CD14-positive monocyte (primary cell): ENCODE data around the gene SCCPDH. TPM values are rescaled to one million over a fixed set of nuclear protein-coding genes. Genes with fewer than 3 reads are reported as not detected.

Experiments used
- DNase-seq, 3 donors: peaks; one replicate each; pipeline ENCODE4 v3.0.0-alpha.2; 2011 to 2022
- H2AFZ ChIP-seq: 2 replicates; pipeline ENCODE4 v1.6.0; 2012; ENCODE audit warnings: mild to moderate bottlenecking, low read depth, low read length, inconsistent platforms; ENCODE audit not compliant: insufficient read depth, poor library complexity, severe bottlenecking
- H3K27ac ChIP-seq, 2 donors: 1 replicate in 1 of 2; 2 replicates in 1 of 2; pipeline ENCODE4 v1.5.1; 2012 to 2013; ENCODE audit warnings: low read length in 2 of 2, control low read depth in 1 of 2, inconsistent platforms in 1 of 2, low read depth in 1 of 2, mild to moderate bottlenecking in 1 of 2
- H3K27me3 ChIP-seq, 2 donors: one replicate each; pipeline versions ENCODE4 v1.6.0 to v1.6.1; 2011 to 2013; ENCODE audit warnings: low read length in 2 of 2; ENCODE audit not compliant: control insufficient read depth in 2 of 2, insufficient read depth in 2 of 2
- H3K36me3 ChIP-seq, 2 donors: replicated peaks in 1 of 2; 1 replicate in 1 of 2; 2 replicates in 1 of 2; pipeline versions ENCODE4 v1.5.1 to v1.6.1; 2012 to 2013; ENCODE audit warnings: low read length in 2 of 2, control low read depth in 1 of 2, inconsistent platforms in 1 of 2, mild to moderate bottlenecking in 1 of 2; ENCODE audit not compliant: insufficient read depth in 2 of 2, control insufficient read depth in 1 of 2
- H3K4me1 ChIP-seq, 2 donors: 1 replicate in 1 of 2; 2 replicates in 1 of 2; pipeline versions ENCODE4 v1.5.1 to v1.6.1; 2012 to 2013; ENCODE audit warnings: low read length in 2 of 2, control low read depth in 1 of 2, inconsistent platforms in 1 of 2, mild to moderate bottlenecking in 1 of 2, moderate library complexity in 1 of 2; ENCODE audit not compliant: insufficient read depth in 2 of 2, control insufficient read depth in 1 of 2
- H3K4me2 ChIP-seq: replicated peaks from 2 replicates; pipeline ENCODE3; 2012; ENCODE audit warnings: low read length, moderate library complexity, mild to moderate bottlenecking; ENCODE audit not compliant: poor library complexity, severe bottlenecking; ENCODE audit errors: extremely low read depth
- H3K4me3 ChIP-seq, 3 experiments: fragments of 200-600 bp in 1 of 3; sonication (generic) in 1 of 3; replicated peaks in 1 of 3; 1 replicate in 2 of 3; 2 replicates in 1 of 3; pipeline ENCODE4 v1.5.1; 2011 to 2013; ENCODE audit warnings: low read length in 3 of 3, mild to moderate bottlenecking in 3 of 3, control low read depth in 2 of 3, low read depth in 2 of 3, inconsistent platforms in 1 of 3, moderate library complexity in 1 of 3
- H3K79me2 ChIP-seq: 2 replicates; pipeline ENCODE4 v1.6.0; 2012; ENCODE audit warnings: mild to moderate bottlenecking, control low read depth, inconsistent platforms, low read length, moderate library complexity; ENCODE audit not compliant: insufficient read depth
- H3K9ac ChIP-seq: 2 replicates; pipeline ENCODE4 v1.6.0; 2017; ENCODE audit warnings: low read length, mild to moderate bottlenecking; ENCODE audit not compliant: insufficient read depth, poor library complexity, severe bottlenecking
- H3K9me3 ChIP-seq, 2 donors: replicated peaks in 1 of 2; 1 replicate in 1 of 2; 2 replicates in 1 of 2; pipeline versions ENCODE4 v1.5.1 to v1.6.1; 2012 to 2013; ENCODE audit warnings: low read length in 2 of 2, control low read depth in 1 of 2; ENCODE audit not compliant: control insufficient read depth in 1 of 2, insufficient read depth in 1 of 2
- H4K20me1 ChIP-seq: 2 replicates; pipeline ENCODE4 v1.6.0; 2012; ENCODE audit warnings: mild to moderate bottlenecking, low read length, control low read depth, moderate library complexity; ENCODE audit not compliant: insufficient read depth
- H3K27ac Mint-ChIP-seq, 7 donors: one replicate each; pipeline ENCODE4 v1.8.0; 2020; ENCODE audit warnings: mild to moderate bottlenecking in 7 of 7, mixed read lengths in 7 of 7, moderate library complexity in 6 of 7, inconsistent platforms in 2 of 7
- H3K27me3 Mint-ChIP-seq, 3 donors: one replicate each; pipeline ENCODE4 v1.8.0; 2021 to 2022; ENCODE audit warnings: low read depth in 3 of 3, mild to moderate bottlenecking in 3 of 3, mixed read lengths in 3 of 3, moderate library complexity in 3 of 3, inconsistent platforms in 1 of 3
- H3K36me3 Mint-ChIP-seq, 2 donors: one replicate each; pipeline ENCODE4 v1.8.0; 2020; ENCODE audit warnings: mixed read lengths in 2 of 2, inconsistent platforms in 1 of 2, mild to moderate bottlenecking in 1 of 2
- H3K4me1 Mint-ChIP-seq: one replicate; pipeline ENCODE4 v1.8.0; 2020; ENCODE audit warnings: mild to moderate bottlenecking, mixed read lengths
- H3K4me3 Mint-ChIP-seq, 2 donors: one replicate each; pipeline ENCODE4 v1.8.0; 2020; ENCODE audit warnings: mild to moderate bottlenecking in 2 of 2, mixed read lengths in 2 of 2, moderate library complexity in 1 of 2
- H3K9me3 Mint-ChIP-seq, 7 donors: one replicate each; pipeline ENCODE4 v1.8.0; 2020 to 2022; ENCODE audit warnings: mixed read lengths in 7 of 7, mild to moderate bottlenecking in 6 of 7, moderate library complexity in 6 of 7, inconsistent platforms in 2 of 7
- WGBS: methylation state at CpG from one replicate; pipeline ENCODE4 v1.1.5; 2013; ENCODE audit warnings: missing lambda C conversion rate; ENCODE audit not compliant: insufficient coverage; 5-methylcytosine and 5-hydroxymethylcytosine counted together
- intact Hi-C, 2 donors: fragments of 100-400 bp; cut with micrococcal nuclease; formaldehyde crosslinking; loops; one replicate each; pipeline versions ENCODE4 v1.15.0 to v1.15.1; 2023
- polyA plus RNA-seq, 3 donors: library from polyadenylated mRNA; depleted of rRNA in 1 of 3; unstranded in 2 of 3; stranded (reverse) in 1 of 3; fragments of 300-500 nt in 2 of 3; fragments of >200 nt in 1 of 3; fragmentation: Illumina TruSeq in 2 of 3; gene quantifications; 1 replicate in 2 of 3; 2 replicates in 1 of 3; pipeline ENCODE4 v1.2.3, GENCODE V29; 2012 to 2021
- TF ChIP-seq, protein P1 (sequence below): fragments of 200-600 bp; IDR thresholded peaks from one replicate; pipeline ENCODE4 v1.8.0; 2022; ENCODE audit warnings: antibody characterized with exemption, mild to moderate bottlenecking

Gene SCCPDH
- polyA plus RNA-seq, 3 donors: 7.3 to 25.3 (median 22.7) TPM

DNA sequence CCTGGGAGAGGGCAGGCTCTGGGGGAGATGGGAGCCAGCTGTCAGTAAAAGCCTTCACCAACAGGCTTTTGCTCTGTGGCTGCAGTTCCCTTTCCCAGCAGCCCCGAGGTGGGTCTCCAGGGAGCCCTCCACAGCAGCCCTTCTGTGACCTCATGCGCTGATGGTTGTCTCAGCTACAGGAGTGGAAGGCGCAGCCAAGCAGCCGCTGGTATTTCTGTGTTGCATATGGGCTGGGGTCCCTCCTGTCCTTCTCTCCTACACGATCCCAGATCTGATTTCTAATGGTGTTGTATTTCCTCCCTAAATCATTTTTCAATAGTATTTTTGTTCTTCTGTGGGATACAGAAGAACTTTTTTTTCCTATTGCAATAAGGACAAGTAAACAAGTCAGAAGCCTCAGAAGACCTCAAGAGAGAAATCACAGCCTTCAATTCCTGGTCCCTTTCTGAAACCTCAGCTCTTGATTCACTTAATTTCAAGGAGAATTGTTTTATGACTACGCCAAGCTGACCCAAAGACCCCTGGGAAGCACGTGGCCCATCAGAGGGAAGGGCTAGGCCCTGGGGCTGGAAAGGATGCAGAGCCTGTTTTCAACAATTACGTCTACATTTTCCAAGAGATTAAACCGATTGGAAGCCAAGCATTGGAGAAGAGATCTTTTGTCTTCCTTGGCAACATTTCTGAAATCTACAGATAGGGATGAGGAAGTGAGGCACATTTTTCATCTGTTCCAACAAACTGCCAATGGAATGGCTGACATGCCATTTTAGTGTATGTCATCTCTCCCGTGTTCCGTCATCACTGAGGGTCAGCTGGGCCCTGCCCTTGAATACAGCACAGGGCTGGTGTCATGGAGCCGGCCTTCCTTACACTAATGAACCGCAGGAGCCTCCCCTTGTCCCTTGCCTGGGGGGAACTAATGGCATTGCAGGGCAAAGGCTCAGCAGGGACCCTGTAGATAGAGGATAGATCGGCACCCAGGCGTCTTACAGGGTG is 42.0 kb upstream of the SCCPDH start:
- Mint-ChIP-seq H3K4me1 (peaks cover 3% of the 10 kb centered on the region), H3K27me3 (peaks cover 0 to 3% (median 3%) of the 10 kb centered on the region in 3 donors), H3K9me3 (no peaks in the 10 kb centered on the region), H3K4me3 (no peak overlapping the region), H3K27ac (peak overlapping the region in 1 of 7 donors; percentile 35), H3K36me3 (no peaks in the 10 kb centered on the region)
- no peaks in the 10 kb centered on the region for H3K36me3 ChIP-seq
- H3K27ac ChIP-seq: no peak overlapping the region
- no peak overlapping the region for H3K4me3 ChIP-seq
- TF ChIP-seq, protein P1, sequence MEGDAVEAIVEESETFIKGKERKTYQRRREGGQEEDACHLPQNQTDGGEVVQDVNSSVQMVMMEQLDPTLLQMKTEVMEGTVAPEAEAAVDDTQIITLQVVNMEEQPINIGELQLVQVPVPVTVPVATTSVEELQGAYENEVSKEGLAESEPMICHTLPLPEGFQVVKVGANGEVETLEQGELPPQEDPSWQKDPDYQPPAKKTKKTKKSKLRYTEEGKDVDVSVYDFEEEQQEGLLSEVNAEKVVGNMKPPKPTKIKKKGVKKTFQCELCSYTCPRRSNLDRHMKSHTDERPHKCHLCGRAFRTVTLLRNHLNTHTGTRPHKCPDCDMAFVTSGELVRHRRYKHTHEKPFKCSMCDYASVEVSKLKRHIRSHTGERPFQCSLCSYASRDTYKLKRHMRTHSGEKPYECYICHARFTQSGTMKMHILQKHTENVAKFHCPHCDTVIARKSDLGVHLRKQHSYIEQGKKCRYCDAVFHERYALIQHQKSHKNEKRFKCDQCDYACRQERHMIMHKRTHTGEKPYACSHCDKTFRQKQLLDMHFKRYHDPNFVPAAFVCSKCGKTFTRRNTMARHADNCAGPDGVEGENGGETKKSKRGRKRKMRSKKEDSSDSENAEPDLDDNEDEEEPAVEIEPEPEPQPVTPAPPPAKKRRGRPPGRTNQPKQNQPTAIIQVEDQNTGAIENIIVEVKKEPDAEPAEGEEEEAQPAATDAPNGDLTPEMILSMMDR: no peak
- H3K79me2 ChIP-seq: no peaks in the 10 kb centered on the region
- intact Hi-C loops: loop anchor here in 1 of 2 donors (10.0 kb wide), 1 partner anchor 177 kb away; the partner anchor contains the start of gene SMYD3
- H3K27me3 ChIP-seq: no peaks in the 10 kb centered on the region
- H2AFZ ChIP-seq: no peak overlapping the region
- H3K4me1 ChIP-seq: no peaks in the 10 kb centered on the region
- no peak overlapping the region for H3K4me2 ChIP-seq
- H4K20me1 ChIP-seq: no peaks in the 10 kb centered on the region
- WGBS: 95% methylated on average over 8 of the region's 15 CpGs
- H3K9ac ChIP-seq: no peak overlapping the region
- DNase-seq: no peak
- no peaks in the 10 kb centered on the region for H3K9me3 ChIP-seq

DNA sequence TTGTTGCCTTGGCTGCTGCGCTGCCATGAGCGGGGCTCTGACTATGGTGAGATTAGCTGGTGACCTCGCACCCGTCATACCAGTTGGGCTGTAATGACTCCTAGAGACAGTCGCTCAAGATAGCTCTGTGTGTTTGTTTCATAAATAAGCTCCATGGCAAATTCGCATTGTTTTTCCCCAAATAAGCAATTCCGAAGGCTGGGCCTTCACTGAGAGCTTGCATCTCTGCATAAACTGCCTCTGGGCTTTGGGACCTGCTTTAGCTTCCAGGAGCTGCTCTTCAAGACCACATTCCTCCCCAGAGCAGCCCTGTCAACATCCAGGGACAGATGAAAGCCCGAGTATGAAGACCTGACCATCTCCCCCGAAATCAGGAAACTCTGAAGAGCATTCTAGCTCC is 40.7 kb upstream of the SCCPDH start:
- no peak overlapping the region for H3K27ac ChIP-seq
- H3K4me1 Mint-ChIP-seq: no peaks in the 10 kb centered on the region
- TF ChIP-seq, protein P1: no peak
- WGBS: 98% methylated on average over 9 of the region's 9 CpGs
- intact Hi-C loops: loop anchor here in 1 of 2 donors (10.0 kb wide), 1 partner anchor 179 kb away; the partner anchor contains the start of gene SMYD3
- no peaks in the 10 kb centered on the region for H3K79me2 ChIP-seq
- no peaks in the 10 kb centered on the region for H4K20me1 ChIP-seq
- no peaks in the 10 kb centered on the region for H3K4me1 ChIP-seq
- H3K27me3 Mint-ChIP-seq: peaks cover 0 to 5% (median 3%) of the 10 kb centered on the region in 3 donors
- H3K9me3 ChIP-seq: no peaks in the 10 kb centered on the region
- no peak overlapping the region for H2AFZ ChIP-seq
- H3K36me3 Mint-ChIP-seq: no peaks in the 10 kb centered on the region
- no peak overlapping the region for H3K27ac Mint-ChIP-seq
- no peaks in the 10 kb centered on the region for H3K9me3 Mint-ChIP-seq
- H3K4me2 ChIP-seq: no peak overlapping the region
- no peaks in the 10 kb centered on the region for H3K36me3 ChIP-seq
- H3K4me3 ChIP-seq: no peak overlapping the region
- no peak overlapping the region for H3K9ac ChIP-seq
- H3K27me3 ChIP-seq: no peaks in the 10 kb centered on the region
- no peak overlapping the region for H3K4me3 Mint-ChIP-seq
- no peak for DNase-seq
